B cell (primary cell): ENCODE measurements around the gene MGMT. TPM values are rescaled to one million over a fixed set of nuclear protein-coding genes. Genes with fewer than 3 reads are reported as not detected.

ENCODE experiments used
- ATAC-seq: fragments of 200-7000 bp; cut with Tn5 transposase; one replicate; pipeline ENCODE4 v1.10.0; 2021; ENCODE audit warnings: low read depth, mild to moderate bottlenecking, moderate number of reproducible peaks, moderate library complexity
- CTCF ChIA-PET: fragments of 350-600 bp; sonication (Branson Sonifier 250); formaldehyde crosslinking; loops from one replicate; lab custom pipeline; 2021; ENCODE audit warnings: antibody characterized with exemption, inconsistent platforms; lab: Charles Lee
- POLR2A ChIA-PET: fragments of 350-600 bp; sonication (Branson Sonifier 250); formaldehyde crosslinking; loops from one replicate; lab custom pipeline; 2021; ENCODE audit warnings: antibody characterized with exemption; lab: Charles Lee
- DNase-seq: peaks from one replicate; pipeline ENCODE4 v3.0.0; 2013
- H2AFZ ChIP-seq: 2 replicates; pipeline ENCODE4 v1.6.1; 2012; ENCODE audit warnings: mild to moderate bottlenecking, low read depth, low read length; ENCODE audit not compliant: insufficient read depth, poor library complexity, severe bottlenecking
- H3K27ac ChIP-seq, 2 donors: 1 replicate in 1 of 2; 2 replicates in 1 of 2; pipeline ENCODE4 v1.5.1; 2012 to 2013; ENCODE audit warnings: low read length in 2 of 2, mild to moderate bottlenecking in 2 of 2, moderate library complexity in 1 of 2
- H3K27me3 ChIP-seq, 4 experiments: fragments of 200-600 bp in 1 of 4; sonication (generic) in 1 of 4; replicated peaks in 1 of 4; 1 replicate in 2 of 4; 2 replicates in 2 of 4; pipeline versions ENCODE4 v1.6.1 to v1.7.0; 2013 to 2016; ENCODE audit warnings: low read length in 3 of 4, mild to moderate bottlenecking in 2 of 4, mixed read lengths in 1 of 4, moderate library complexity in 1 of 4; ENCODE audit not compliant: insufficient read depth in 4 of 4, control insufficient read depth in 3 of 4; ENCODE audit errors: control extremely low read depth in 1 of 4
- H3K36me3 ChIP-seq, 2 experiments: replicated peaks in 1 of 2; 1 replicate in 1 of 2; 2 replicates in 1 of 2; pipeline versions ENCODE4 v1.6.1 to v1.7.1; 2013; ENCODE audit warnings: low read length in 1 of 2; ENCODE audit not compliant: insufficient read depth in 2 of 2, control insufficient read depth in 1 of 2; ENCODE audit errors: control extremely low read depth in 1 of 2, extremely low read depth in 1 of 2
- H3K4me1 ChIP-seq, 2 donors: fragments of 200-600 bp in 1 of 2; sonication (generic) in 1 of 2; 1 replicate in 1 of 2; 2 replicates in 1 of 2; pipeline versions ENCODE4 v1.5.1 to v1.6.1; 2013 to 2017; ENCODE audit warnings: low read length in 2 of 2; ENCODE audit not compliant: control insufficient read depth in 2 of 2, insufficient read depth in 2 of 2
- H3K4me2 ChIP-seq: replicated peaks from 2 replicates; pipeline ENCODE3; 2012; ENCODE audit warnings: mild to moderate bottlenecking, low read depth, low read length; ENCODE audit not compliant: poor library complexity, severe bottlenecking
- H3K4me3 ChIP-seq, 5 experiments: fragments of 200-600 bp in 1 of 5; sonication (generic) in 1 of 5; 1 replicate in 3 of 5; 2 replicates in 2 of 5; pipeline versions ENCODE4 v1.5.1 to v1.7.0; 2011 to 2016; ENCODE audit warnings: low read length in 4 of 5, mild to moderate bottlenecking in 4 of 5, low read depth in 2 of 5, control low read depth in 1 of 5, moderate library complexity in 1 of 5; ENCODE audit not compliant: insufficient read depth in 1 of 5; ENCODE audit errors: control extremely low read depth in 1 of 5, extremely low read depth in 1 of 5
- H3K79me2 ChIP-seq: fragments of 200-600 bp; sonication (generic); one replicate; pipeline ENCODE4 v1.6.0; 2016; ENCODE audit warnings: low read length; ENCODE audit not compliant: control insufficient read depth, insufficient read depth
- H3K9ac ChIP-seq: fragments of 200-600 bp; sonication (generic); 2 replicates; pipeline ENCODE4 v1.6.1; 2017; ENCODE audit warnings: mild to moderate bottlenecking, low read length, moderate library complexity
- H3K9me3 ChIP-seq, 3 donors: one replicate each; pipeline versions ENCODE4 v1.6.1 to v1.7.1; 2013; ENCODE audit warnings: low read length in 2 of 3; ENCODE audit not compliant: control insufficient read depth in 2 of 3, insufficient read depth in 1 of 3; ENCODE audit errors: control extremely low read depth in 1 of 3
- H4K20me1 ChIP-seq: 2 replicates; pipeline ENCODE4 v1.6.0; 2012; ENCODE audit warnings: mild to moderate bottlenecking, low read length; ENCODE audit not compliant: insufficient read depth, control insufficient read depth, poor library complexity, severe bottlenecking
- H3K27ac Mint-ChIP-seq: one replicate; pipeline ENCODE4 v1.8.0; 2021; ENCODE audit warnings: mixed read lengths
- H3K27me3 Mint-ChIP-seq: one replicate; pipeline ENCODE4 v1.8.0; 2021; ENCODE audit warnings: mixed read lengths
- H3K4me1 Mint-ChIP-seq: one replicate; pipeline ENCODE4 v1.8.0; 2021; ENCODE audit warnings: mixed read lengths
- H3K4me3 Mint-ChIP-seq: one replicate; pipeline ENCODE4 v1.8.0; 2021; ENCODE audit warnings: mixed read lengths
- H3K9me3 Mint-ChIP-seq: one replicate; pipeline ENCODE4 v1.8.0; 2022; ENCODE audit warnings: mixed read lengths; ENCODE audit not compliant: insufficient read depth
- EZH2 ChIP-seq: IDR thresholded peaks from 2 replicates; pipeline ENCODE4 v1.6.1; 2012; ENCODE audit warnings: borderline replicate concordance, low read depth, mild to moderate bottlenecking, moderate library complexity, low read length; ENCODE audit not compliant: insufficient read depth, poor library complexity, severe bottlenecking
- WGBS: methylation state at CpG from one replicate; pipeline ENCODE4 v1.1.5; 2013; ENCODE audit warnings: missing lambda C conversion rate; ENCODE audit not compliant: insufficient coverage; 5-methylcytosine and 5-hydroxymethylcytosine counted together
- intact Hi-C: fragments of 100-400 bp; cut with micrococcal nuclease; formaldehyde crosslinking; loops from one replicate; pipeline ENCODE4 v1.10.0; 2022
- polyA plus RNA-seq: library from polyadenylated mRNA; depleted of rRNA; stranded (reverse); fragments of >200 nt; gene quantifications from 2 replicates; pipeline ENCODE4 v1.2.3, GENCODE V29; 2012
- total RNA-seq, 2 donors: library from RNA; stranded (reverse); fragments of 120-200 nt in 1 of 2; gene quantifications; 1 replicate in 1 of 2; 2 replicates in 1 of 2; pipeline versions ENCODE4 v1.2.3 to v1.2.4, GENCODE V29; 2013 to 2022
- TF ChIP-seq, protein P1 (sequence below): fragments of 200-600 bp; IDR thresholded peaks from one replicate; pipeline ENCODE4 v1.8.0; 2022; ENCODE audit warnings: antibody characterized with exemption, mild to moderate bottlenecking

The MGMT gene
- total and polyA plus RNA-seq, 2 donors (not counting 1 experiment from before 2014, with no cell fraction given) = 16.6 to 87.7 TPM

- 99% methylated on average over 15 of the region's 15 CpGs for WGBS
- H3K27me3 ChIP-seq = no peaks in the 10 kb centered on the region
- H3K4me3 ChIP-seq = no peak overlapping the region
- H3K9me3 ChIP-seq = peaks cover 0 to 15% (median 0%) of the 10 kb centered on the region in 3 donors
- H3K27ac ChIP-seq = no peak overlapping the region
- Mint-ChIP-seq H3K4me3 (no peak overlapping the region), H3K27ac (no peak overlapping the region), H3K27me3 (no peaks in the 10 kb centered on the region), H3K9me3 (no peaks in the 10 kb centered on the region), H3K4me1 (peaks cover 15% of the 10 kb centered on the region)
- TF ChIP-seq, protein P1, sequence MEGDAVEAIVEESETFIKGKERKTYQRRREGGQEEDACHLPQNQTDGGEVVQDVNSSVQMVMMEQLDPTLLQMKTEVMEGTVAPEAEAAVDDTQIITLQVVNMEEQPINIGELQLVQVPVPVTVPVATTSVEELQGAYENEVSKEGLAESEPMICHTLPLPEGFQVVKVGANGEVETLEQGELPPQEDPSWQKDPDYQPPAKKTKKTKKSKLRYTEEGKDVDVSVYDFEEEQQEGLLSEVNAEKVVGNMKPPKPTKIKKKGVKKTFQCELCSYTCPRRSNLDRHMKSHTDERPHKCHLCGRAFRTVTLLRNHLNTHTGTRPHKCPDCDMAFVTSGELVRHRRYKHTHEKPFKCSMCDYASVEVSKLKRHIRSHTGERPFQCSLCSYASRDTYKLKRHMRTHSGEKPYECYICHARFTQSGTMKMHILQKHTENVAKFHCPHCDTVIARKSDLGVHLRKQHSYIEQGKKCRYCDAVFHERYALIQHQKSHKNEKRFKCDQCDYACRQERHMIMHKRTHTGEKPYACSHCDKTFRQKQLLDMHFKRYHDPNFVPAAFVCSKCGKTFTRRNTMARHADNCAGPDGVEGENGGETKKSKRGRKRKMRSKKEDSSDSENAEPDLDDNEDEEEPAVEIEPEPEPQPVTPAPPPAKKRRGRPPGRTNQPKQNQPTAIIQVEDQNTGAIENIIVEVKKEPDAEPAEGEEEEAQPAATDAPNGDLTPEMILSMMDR = no peak
- TF ChIP-seq EZH2 = no peak
- peaks cover 7% of the 10 kb centered on the region for H4K20me1 ChIP-seq
- DNase-seq (no peak), ATAC-seq (no peak)
- H3K9ac ChIP-seq = no peak overlapping the region
- intact Hi-C loops = no loop called here
- no peaks in the 10 kb centered on the region for H3K79me2 ChIP-seq
- H3K4me1 ChIP-seq = peaks cover 8 to 9% of the 10 kb centered on the region in 2 donors
- ChIA-PET POLR2A (no interaction called here), CTCF (no interaction called here)
- H2AFZ ChIP-seq = no peak overlapping the region
- H3K4me2 ChIP-seq = no peak overlapping the region
- H3K36me3 ChIP-seq = no peaks in the 10 kb centered on the region
These were observed 159.3 kb downstream of the MGMT start for GRCh38 chr10:129626309-129626708.

DNA sequence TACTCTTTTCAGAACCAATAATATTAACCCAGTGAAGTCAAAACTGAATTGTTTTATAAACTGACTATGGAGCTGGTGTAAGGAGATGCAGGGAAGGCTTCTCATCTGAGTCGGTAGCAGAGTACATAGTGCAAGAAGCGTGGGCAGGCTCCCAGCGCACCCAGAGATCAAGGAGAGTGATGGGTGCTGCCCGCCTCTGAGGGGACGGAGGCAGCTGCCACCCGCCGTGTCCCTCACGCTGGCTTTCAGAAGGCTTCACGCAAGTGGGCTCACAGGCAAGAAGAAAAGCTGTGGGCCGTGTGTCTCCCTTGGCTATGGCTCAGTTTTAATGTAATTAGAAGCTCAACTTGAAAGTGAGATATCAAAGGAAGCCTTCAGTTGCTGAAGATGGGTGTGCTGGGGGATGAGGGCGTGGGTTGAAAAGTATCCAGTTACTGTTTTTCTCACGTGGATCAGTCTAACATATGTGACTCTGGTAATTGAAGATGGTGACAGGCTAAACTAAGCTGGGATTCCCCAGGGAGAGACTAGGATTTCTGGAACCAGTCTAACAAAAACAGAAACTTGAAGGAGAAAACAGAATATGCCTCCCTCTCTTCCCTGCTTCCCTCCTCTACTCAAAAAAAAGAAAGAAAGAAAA, 159.9 kb downstream of the MGMT start:
- DNase-seq (no peak), ATAC-seq (no peak)
- peaks cover 7% of the 10 kb centered on the region for H4K20me1 ChIP-seq
- WGBS = 89% methylated on average over 10 of the region's 12 CpGs
- no peak overlapping the region for H3K4me3 ChIP-seq
- H3K27ac ChIP-seq = no peak overlapping the region
- POLR2A ChIA-PET = no interaction called here
- Mint-ChIP-seq H3K4me1 (peaks cover 15% of the 10 kb centered on the region), H3K27ac (no peak overlapping the region), H3K27me3 (no peaks in the 10 kb centered on the region), H3K4me3 (peak overlapping the region; percentile 27), H3K9me3 (no peaks in the 10 kb centered on the region)
- CTCF ChIA-PET = interaction anchor here (0.6 kb wide), 1 partner anchor 26 kb away, joined by 3 read pairs; no protein-coding TSS in a partner anchor
- no peak for TF ChIP-seq EZH2
- TF ChIP-seq, protein P1 = no peak
- H3K9me3 ChIP-seq = peaks cover 0 to 15% (median 0%) of the 10 kb centered on the region in 3 donors
- no peaks in the 10 kb centered on the region for H3K79me2 ChIP-seq
- H3K27me3 ChIP-seq = no peaks in the 10 kb centered on the region
- no peak overlapping the region for H3K4me2 ChIP-seq
- no peak overlapping the region for H2AFZ ChIP-seq
- peaks cover 8 to 9% of the 10 kb centered on the region in 2 donors for H3K4me1 ChIP-seq
- intact Hi-C loops = no loop called here
- no peaks in the 10 kb centered on the region for H3K36me3 ChIP-seq
- H3K9ac ChIP-seq = no peak overlapping the region
